ENCODE data around the gene UGT8.

DNA sequence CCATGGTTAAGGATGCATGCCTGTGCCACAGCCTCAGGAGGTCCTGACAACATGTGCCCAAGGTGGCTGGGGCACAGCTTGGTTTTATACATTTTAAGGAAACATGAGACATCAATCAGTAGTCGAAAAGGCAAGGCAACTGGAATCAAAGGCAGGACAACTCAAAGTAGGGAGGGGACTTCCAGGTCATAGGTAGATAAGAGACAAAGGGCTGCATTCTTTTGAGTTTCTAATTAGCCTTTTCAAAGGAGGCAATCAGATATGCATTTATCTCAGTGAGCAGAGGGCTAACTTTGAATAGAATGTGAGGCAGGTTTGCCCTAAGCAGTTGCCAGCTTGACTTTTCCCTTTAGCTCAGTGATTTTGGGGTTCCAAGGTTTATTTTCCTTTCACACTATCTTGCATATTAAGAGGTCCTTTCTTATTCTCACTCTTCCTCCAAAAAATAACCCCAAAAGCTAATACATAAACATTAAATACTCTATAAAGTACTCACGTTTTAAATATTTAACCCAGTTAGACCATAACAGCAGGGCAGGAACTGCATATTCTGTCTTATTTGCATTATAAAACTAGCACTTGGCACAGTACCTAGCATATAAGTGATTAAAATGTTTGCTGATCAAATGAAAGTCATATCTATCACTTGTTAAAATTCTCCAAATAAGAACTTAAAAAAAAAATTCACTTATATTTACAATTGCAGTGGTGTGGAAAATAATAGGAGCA lies 36.3 kb upstream of the UGT8 start:
- TF ChIP-seq CTCF (IDR thresholded peaks at IDR 0.05) (no peak), ZFX (IDR thresholded peaks at IDR 0.05; ENCODE audit: borderline replicate concordance) (no peak)
